ENCODE data around the gene TRIM29.

The TRIM29 gene

DNA sequence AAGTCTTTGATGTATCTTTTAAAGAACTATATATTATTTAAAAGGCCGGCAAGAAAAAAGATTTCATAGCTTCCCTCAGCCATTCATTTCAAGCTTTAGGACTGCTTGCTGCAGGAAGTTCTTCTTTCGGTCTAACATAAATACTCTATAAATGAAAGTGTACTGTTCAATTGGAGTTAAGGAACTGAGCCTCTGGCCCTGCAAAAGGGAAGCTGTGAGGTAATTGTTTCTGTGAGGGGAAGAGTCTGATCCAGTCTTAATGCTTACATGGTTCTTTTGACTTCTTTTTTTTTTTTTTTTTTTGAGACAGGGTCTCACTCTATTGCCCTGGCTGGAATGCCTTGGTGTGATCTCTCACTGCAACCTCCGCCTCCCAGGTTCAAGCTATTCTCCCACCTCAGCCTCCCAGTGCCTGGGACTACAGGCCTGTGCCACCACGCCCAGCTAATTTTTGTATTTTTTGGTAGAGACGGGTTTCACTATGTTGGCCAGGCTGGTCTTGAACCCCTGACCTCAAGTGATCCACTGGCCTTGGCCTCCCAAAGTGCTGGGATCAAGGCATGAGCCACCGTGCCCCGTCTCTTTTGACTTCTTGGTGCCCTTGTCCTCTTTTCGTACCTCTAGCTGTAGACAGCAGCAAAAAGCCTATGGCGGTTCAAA is 4.7 kb upstream of the TRIM29 start:
- TF ChIP-seq, protein P1, sequence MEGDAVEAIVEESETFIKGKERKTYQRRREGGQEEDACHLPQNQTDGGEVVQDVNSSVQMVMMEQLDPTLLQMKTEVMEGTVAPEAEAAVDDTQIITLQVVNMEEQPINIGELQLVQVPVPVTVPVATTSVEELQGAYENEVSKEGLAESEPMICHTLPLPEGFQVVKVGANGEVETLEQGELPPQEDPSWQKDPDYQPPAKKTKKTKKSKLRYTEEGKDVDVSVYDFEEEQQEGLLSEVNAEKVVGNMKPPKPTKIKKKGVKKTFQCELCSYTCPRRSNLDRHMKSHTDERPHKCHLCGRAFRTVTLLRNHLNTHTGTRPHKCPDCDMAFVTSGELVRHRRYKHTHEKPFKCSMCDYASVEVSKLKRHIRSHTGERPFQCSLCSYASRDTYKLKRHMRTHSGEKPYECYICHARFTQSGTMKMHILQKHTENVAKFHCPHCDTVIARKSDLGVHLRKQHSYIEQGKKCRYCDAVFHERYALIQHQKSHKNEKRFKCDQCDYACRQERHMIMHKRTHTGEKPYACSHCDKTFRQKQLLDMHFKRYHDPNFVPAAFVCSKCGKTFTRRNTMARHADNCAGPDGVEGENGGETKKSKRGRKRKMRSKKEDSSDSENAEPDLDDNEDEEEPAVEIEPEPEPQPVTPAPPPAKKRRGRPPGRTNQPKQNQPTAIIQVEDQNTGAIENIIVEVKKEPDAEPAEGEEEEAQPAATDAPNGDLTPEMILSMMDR (IDR thresholded peaks at IDR 0.05; ENCODE audit: insufficient read depth, missing control alignments), result no peak
- FAIRE-seq (no peak), DNase-seq (ENCODE audit: insufficient read length, low spot score) (no peak)

DNA sequence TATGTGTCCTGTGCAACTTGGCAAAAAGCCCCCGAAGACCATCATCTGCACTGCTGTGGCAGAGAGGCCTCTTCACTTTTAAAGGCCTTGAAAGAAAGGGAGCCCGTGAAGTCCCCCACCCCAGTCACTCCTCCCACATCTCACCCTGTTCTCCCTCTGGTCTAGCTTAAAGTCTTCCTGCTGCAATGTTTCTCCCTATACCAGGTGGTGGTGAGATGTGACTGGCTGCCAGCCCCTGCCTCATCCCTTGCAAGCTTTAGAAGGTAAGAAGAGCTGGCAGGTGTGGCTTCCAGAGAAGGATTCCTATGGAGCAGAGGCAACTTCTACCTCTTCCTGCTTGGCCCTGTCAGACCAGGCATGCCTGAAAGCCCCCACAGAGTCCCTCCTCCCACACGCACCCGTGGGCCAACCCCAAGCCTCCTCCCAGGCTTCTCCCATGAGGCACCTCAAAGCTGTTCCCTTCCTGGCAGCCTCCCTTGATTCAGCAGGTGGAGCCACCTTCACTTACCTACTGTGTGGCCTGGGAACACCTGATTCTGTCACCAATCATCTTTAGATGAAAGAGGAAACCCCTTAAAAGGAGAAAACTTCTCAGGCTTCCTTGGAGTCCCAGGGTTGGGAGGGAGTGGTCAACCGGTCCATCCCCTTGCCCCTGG is 4.0 kb upstream of the TRIM29 start:
- TF ChIP-seq, protein P1 (IDR thresholded peaks at IDR 0.05; ENCODE audit: insufficient read depth, missing control alignments), result no peak
- no peak for FAIRE-seq
- DNase-seq (ENCODE audit: insufficient read length, low spot score), result no peak

DNA sequence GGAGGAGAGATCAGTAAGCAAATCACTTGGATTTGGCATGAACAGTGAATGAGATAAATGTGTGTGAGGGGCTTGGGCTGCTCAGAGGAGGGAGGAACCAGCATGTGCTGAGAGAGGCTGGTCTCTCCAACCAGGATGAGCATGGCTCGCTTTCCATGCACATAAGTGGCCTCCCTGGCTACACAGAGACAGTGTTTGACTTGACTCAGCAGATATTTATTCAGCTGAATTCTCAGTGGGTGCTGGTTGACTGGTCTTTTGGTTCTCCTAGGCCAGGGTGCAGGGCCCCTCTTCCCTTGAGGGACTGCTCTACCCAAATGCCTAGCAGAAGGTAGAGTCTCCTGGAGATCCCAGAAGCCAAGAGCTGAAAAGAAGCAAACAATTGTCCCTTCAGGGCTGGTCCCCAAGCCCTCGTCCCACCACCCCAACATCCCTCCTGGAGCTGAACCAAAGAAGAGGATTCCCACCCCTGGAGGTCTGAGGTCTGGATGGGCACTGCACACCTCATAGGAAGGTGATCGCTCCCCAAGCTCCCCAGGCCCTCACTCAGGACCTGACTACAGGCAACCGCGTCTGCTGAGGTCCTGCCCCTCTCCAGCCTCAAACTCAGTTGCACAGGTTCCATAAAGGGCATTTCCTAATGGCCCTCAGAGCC is 3.3 kb upstream of the TRIM29 start:
- TF ChIP-seq, protein P1 (IDR thresholded peaks at IDR 0.05; ENCODE audit: insufficient read depth, missing control alignments), result no peak
- FAIRE-seq (no peak), DNase-seq (ENCODE audit: insufficient read length, low spot score) (no peak)

DNA sequence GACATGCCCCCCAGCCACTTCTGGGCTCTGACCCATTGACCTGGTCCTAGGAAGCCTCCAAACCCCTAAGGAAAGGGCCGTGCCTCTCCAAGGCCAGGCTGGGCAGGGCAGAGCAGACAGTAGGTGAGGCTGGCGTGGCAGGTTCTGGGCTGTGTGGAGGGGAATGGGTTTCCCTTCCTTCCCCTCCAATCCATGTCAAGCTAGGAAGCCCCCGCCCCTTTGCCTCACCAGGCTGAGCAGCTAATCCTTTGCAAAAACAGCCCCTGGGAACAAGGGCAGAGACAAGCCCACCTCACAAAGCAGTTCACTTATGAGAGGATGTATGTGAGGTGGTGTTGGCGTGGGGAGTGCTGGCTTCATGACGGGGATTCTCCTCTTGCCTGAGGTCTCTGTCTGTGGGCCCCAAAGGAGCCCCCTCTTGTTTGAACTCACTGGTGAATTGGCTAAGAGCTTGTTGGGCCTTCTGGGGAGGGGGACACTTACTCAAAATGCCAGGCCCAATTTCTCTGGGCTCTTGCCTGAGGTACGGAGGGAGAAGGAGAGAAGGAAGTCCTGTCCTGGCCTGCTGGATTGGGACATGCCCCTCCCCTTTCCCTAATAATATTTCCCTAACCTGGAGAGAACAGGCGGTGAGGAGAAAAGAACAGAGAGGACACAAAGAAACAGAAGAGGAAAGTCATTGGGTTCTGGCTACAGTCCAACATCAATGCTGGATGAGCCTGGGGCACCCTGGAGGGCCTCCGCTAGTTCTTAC is 1.6 kb upstream of the TRIM29 start:
- FAIRE-seq (no peak), DNase-seq (ENCODE audit: insufficient read length, low spot score) (no peak)
- TF ChIP-seq, protein P1 (IDR thresholded peaks at IDR 0.05; ENCODE audit: insufficient read depth, missing control alignments), result no peak

DNA sequence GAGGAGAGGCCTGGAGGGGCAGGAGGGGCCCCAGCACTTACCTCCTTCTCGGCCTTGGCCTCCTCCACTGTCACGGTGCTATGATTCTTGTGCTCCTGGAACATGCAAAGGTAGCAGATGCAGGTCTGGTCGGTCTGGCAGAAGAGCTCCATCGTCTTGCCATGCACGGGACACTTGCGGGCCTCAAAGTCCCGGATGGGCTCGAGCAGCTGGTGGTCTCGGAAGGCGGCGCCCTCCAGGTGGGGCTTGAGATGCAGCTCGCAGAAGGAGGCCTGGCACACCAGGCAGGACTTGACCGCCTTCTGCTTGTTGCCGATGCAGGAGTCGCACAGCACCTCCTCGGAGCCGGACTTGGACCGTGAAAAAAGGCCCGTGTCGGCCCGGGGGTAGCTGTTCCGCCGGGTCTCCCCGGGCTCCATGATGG is 714 bp downstream of the TRIM29 start:
- FAIRE-seq, result no peak
- TF ChIP-seq, protein P1 (IDR thresholded peaks at IDR 0.05; ENCODE audit: insufficient read depth, missing control alignments), result no peak
- no peak for DNase-seq (ENCODE audit: insufficient read length, low spot score)

DNA sequence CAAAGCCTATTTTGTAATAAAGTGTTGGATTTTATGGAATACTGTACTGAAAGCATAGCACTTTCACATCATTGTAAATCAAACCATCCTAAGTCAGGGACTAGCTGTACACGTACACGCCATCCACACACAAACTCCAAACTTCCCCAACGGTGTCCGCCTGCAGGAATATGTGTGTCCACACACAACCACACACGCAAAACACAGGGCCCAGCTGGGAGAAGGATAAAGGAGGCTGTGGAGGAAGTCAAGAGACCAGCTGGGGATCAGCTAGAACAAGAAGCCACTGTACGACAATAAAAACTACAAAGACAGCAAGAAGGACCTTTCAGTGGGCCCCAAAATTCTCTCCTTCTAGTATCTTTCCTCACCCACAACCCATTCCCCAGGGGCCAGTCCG is 1.6 kb downstream of the TRIM29 start:
- TF ChIP-seq, protein P1 (IDR thresholded peaks at IDR 0.05; ENCODE audit: insufficient read depth, missing control alignments), result no peak
- FAIRE-seq (no peak), DNase-seq (ENCODE audit: insufficient read length, low spot score) (no peak)

Data from D721Med (cell line).